Activated CD8-positive, alpha-beta memory T cell treated with anti-CD3 and anti-CD28 coated beads for 24 hours (primary cell): Measurements from ENCODE around the gene RPS6KA4.
"Not testable (repeated sequence)": the region's sequence is repeated elsewhere in the genome, so short reads cannot be mapped to it uniquely, and the experiment has no call there.

Experiments used
- DNase-seq: peaks from one replicate; pipeline ENCODE4 v3.0.0-alpha.2; 2020

RPS6KA4 gene

DNA sequence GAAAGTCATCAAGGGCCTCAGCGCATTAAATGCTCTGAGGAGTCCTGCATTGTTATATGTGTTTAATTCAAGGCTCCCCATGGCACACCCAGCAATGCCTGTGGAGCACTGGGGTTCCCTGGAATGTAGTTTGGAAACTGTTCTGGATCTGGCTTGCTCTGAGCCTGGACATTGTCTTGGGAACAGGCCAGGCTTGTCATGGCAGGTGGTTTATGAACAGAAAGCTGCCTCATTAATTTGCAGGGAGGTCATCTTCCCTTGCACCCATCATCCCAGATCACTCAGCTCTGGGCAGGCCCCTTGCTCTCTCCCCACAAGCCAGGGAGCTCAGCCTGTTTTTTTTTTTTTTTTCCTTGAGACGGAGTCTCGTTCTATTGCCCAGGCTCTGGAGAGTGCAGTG lies 32.9 kb downstream of the RPS6KA4 start:
- DNase-seq: no peak

DNA sequence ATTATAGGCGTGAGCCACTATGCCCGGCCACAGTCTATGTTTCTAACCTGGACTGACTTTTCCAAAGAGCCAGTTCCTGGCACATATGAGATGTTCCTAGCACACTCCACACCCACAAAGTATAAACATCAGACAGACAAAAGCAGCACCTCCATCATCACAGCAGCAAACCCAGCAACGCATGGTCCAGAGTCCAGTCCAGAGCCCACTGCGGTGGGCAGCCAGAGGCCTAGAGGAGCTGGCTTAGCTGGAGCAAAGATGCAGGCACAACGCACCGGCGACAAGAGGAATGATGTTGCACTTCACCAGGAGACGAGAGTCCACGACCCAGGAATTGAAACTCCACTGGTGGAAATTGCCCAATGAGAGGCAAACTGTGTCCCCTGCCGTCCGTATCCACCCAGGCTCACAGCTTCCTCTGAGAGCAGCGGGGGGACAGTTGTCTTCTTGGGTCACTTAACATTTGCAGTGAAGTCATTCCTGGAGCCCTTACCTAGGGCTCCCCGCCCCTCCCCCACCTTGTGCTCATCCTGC lies 36.6 kb downstream of the RPS6KA4 start:
- DNase-seq: no peak

DNA sequence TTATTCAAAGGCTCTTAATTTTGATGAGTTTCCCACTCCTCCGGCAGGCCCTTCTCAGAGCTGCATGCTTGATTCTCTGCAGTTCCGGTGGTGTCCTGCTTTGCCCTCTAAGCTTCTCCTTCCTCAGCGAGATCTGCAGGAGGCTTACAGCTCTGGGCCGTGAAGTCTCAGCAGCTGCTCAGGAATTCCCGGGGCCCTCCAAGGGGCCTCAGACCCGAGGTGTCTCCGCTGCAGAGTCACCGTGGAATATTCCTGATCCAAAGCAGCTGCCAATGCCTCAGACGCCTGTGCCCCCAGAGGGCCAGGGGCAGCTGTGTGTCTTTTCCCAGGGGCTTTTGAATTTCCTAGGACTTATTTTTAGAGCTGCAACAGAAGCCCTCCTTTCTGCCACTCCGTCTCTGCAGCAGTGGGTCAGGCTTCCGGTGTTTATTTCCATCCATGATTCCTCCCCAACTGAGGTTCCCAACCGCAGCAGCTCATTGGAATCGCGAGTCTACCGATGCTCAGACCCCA lies 37.2 kb downstream of the RPS6KA4 start:
- DNase-seq: no peak

DNA sequence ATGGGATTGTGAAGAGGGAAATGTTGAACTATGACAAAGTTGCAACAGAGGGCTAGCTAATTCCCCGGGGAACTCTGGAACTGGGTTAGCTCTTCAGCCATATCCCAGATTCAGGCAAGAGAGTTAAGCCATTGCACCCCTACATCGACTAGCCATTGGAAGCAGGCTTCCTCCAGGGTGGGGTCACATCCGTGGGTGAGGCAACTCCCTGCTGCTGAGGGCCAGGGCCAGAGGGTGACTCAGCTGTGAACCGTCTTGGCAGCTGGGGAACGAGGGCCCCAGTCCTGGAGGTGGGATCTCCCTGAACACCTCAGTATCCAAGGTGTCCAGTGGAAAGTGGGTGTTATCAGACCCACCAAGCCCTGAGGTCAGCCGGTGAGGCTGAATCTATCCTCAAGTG lies 41.1 kb downstream of the RPS6KA4 start:
- DNase-seq: no peak

DNA sequence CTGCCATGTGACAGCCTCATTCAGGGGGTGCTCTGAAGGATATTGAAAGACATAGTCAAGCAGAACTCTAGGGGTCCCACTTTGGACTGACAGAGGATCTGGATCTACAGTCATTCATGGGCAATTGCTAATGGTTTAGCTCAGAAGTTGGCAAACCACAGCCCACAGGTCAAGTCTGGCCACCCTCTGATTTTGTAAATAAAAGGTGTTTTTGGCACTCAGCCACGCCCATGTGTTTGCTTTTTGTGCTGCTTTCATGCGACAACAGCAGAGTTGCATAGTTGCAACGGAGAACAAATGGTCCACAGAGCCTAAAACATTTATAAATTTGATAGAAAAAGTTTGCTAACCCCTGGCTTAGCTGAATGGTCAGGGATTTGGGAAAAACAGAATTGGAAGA lies 41.7 kb downstream of the RPS6KA4 start:
- no peak for DNase-seq

DNA sequence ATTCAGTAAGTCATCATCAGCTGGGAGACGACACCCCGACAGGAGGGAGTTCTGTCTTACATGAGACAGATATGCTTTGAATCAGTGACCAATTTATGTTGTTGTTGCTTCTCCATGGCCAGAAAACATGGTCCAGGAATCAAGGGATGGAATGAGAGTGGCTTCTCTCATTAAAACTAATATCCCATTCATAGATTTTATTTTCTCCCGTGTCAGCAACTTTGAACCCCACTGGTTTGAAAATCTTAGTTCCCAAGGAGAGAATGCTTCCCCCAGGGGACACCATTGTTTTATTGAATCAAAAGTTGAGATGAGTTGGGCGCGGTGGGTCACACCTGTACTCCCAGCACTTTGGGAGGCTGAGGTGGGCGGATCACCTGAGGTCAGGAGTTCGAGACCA lies 42.8 kb downstream of the RPS6KA4 start:
- no peak for DNase-seq

DNA sequence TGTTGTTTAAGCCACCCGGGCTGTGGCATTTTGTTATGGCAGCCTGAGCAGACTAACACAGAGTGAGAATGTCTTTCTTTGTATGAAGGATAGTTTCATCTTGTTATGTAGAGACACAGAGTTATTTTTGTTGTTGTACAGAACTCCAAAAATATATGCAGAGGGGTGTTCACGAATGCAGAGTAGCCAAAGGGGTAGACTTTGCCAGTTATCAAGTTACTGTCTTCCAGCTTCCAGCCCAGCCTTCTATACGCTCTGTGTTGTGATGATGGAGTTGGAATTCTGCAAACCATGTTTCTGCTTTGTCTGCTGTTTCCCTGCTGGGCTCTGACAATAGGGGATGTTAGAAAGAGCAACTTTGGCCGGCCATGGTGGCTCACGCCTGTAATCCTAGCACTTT lies 44.1 kb downstream of the RPS6KA4 start:
- DNase-seq: no peak

DNA sequence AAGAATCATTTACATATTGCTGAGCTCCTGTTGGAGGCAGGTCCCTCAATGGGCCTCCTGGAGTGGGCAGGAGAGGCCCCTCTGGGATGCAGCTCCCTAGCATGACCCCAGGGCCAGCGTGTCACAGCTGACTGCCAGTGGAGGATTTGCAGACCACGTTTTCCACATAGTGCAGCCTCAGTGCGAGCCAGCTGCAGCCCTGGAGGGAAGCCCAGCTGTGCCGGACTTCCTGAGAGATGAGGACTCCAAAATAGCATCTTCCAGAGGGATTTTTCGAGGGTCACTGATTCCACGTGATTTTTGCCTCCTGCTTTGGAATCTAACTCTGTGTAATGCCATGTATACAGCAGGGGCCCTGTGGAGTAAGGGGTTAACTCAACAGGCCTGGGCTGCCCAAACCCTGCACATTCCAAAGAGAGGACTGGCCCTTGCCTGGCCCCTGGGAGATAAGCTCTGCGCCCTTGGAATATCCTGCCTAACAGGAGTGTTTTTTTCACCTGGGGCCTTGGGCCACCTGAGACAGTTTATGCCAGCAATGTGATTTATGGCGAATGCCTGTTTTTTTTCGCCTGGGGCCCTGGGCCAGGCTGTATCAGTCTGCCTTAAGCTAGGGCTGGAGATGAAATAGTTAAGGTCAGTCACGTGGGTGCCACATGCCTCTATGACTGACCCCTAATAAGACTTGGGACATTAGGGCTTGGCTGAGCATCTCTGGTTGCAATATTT lies 47.4 kb downstream of the RPS6KA4 start:
- no peak for DNase-seq

DNA sequence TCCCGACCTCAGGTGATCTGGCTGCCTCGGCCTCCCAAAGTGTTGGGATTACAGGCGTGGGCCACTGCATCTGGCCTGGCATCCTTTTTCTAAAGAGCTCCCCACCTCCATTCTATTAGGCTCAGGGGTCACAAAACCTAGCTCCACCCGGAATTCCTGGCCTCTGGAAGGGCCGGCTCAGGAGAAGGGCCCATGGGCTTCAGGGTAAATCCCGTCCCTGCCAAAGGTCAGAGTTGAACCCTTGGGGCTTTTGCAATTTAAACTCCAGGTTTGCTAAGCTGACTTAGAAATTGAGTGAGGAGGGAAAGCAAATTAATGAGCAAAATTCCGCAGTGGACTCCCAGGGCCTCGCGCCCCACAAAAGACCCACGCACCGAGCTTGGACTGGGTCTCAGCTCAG lies 48.3 kb downstream of the RPS6KA4 start:
- no peak for DNase-seq

DNA sequence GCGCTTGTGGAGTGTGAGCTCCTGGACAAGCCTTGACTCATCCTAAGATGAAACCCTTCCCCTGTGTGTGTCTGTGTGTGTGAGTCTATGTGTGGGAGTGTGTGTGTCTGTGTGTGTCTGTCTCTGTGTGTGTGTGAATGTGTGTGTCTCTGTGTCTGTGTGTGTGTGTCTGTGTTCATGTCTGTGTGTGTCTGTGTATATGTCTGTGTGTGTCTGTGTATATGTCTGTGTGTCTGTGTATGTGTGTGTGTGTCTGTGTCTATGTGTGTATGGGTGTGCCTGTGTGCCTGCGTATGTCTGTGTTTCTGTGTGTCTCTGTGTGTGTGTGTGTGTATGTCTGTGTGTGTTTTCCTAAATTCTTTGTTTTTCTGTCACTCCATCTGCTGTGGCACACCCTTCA lies 48.7 kb downstream of the RPS6KA4 start:
- no peak for DNase-seq

DNA sequence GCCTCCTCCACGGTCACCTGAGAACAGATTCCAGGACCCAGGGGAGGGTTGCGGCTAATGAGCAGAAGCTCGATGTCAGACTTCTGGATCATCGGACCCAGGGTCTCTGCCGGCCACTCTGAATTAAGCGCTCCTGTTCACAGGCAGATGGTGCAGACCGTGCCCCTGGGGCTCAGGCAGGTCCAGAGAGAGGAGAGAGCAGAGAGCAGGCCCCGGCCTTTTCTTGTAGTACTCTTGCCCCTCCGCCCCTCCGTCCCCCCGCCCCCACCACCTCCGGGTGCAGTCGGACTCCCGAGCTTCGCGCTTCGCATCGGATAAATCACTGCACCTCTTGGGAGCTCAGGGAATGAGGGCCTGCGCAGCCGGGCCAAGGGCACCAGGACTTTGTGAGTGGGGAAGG lies 50.3 kb downstream of the RPS6KA4 start:
- DNase-seq: no peak

DNA sequence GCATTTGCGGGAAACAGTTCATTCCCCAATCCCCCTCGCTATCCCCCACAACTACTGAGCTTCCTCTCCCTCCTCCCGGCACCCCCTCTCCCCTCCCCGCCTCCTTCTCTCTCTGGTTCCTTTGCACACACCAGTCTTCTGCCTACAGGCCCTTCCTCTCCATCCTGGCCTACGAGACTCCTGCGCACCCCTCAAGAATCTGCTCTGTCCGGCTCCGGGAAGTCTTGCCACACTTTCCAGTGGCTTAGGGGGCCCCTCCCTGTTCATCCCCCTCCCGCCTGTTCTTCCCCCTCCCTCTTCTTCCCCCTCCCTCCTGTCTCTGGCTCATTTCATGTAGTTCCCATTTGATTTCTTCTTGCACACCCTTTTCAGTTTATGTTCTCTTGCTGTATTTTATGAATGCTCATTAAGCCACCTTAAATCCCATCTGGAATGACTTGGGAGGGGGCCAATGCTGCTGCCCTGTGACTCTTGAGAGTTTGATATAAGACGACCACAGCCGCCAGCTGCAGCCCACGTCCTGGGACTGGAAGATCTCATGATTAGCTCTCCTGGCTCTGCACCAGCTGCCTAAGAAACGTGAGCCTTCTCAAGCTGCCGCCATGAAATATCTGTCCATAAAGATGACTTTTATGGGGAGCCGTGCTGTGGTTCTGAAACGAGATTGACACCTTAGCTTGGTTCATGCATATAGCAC lies 50.9 kb downstream of the RPS6KA4 start:
- no peak for DNase-seq

DNA sequence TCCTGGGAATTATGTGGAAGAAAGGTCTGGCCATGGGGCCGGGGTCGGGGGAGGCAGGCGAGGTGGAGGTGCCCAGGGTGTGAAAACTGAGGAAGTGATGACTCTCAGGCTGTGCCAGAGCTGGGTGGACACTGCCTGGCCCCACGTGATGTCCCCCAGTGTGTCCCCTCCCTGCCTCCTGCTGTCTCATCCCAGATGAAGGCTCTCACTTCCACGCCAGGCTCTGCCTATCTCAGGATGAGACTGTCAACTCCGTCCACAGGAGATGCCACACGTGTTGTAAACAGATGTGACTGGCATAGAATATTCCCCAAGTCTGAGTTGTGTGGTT lies 51.4 kb downstream of the RPS6KA4 start:
- DNase-seq: no peak

DNA sequence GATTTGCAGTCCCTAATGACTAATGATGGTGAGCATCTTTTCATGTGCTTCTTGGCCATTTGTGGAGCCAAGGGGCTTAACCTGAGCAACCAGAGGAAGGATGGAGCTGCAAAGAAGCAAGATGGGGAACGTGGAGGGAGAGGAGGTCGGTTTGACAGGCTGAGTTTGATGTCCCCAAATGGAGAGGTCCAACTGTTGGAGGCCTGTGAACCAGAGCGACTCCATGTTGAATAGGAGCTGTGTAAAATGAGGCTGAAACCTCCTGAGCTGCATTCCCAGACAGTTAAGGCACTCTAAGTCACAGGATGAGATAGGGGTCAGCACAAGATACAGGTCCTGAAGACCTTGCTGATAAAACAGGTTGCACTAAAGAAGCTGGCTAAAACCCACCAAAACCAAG lies 54.5 kb downstream of the RPS6KA4 start:
- no peak for DNase-seq

DNA sequence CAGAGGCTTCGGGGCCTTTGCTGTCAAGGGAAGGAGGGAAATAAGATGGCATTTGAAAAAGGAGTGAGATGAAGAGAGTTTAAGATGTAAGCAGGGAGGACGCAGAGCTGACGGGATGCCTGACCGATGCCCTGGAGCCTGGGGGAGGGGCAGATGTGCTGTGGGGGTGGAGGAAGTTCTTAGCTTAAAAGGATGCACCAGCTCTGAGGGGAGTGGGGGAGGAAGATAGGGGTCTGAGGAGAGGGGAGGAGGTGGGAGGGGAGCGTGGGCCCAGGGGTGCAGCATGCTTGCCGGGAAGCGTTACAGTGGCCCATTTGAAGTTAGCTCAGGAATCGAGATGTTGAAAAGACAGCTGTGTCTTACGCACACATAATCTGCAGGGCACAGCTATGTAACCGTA lies 56.3 kb downstream of the RPS6KA4 start:
- no peak for DNase-seq

DNA sequence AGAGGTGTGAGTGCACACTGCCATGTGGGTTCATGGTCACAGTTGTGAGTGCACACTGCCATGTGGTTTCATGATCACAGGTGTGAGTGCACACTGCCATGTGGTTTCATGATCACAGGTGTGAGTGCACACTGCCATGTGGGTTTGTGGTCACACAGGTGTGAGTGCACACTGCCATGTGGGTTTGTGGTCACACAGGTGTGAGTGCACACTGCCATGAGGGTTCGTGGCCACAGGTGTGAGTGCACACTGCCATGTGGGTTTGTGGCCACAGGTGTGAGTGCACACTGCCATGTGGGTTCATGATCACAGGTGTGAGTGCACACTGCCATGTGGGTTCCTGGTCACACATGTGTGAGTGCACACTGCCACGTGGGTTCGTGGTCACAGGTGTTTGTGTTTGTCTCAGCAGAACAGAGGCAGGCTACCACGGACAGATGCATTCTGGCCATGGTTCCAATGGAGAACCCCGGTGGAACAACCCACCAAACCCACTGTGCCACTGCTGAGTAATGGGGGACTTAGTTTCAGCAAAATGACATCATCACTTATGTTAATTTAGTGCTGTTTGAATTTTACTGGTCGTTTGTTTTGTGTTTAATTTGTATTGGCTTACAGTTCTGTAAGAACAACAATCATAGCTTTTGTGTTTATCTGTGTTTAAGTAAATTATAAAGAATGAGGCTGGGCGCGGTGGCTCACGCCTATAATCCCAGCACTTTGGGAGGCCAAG lies 57.2 kb downstream of the RPS6KA4 start:
- DNase-seq: no peak

DNA sequence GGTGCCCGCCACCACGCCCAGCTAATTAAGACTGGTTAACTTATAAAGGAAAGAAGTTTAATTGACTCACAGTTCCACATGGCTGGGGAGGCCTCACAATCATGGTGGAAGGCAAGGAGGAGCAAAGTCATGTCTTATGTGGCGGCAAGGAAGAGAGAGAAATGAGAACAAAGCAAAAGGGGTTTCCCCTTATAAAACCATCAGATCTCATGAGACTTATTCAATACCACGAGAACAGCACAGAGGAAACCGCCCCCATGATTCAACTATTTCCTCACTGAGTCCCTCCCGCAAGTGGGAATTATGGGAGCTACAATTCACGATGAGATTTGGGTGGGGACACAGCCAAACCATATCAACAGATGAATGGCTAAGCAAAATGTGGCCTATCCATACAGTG lies 59.3 kb downstream of the RPS6KA4 start:
- not testable (repeated sequence) for DNase-seq

DNA sequence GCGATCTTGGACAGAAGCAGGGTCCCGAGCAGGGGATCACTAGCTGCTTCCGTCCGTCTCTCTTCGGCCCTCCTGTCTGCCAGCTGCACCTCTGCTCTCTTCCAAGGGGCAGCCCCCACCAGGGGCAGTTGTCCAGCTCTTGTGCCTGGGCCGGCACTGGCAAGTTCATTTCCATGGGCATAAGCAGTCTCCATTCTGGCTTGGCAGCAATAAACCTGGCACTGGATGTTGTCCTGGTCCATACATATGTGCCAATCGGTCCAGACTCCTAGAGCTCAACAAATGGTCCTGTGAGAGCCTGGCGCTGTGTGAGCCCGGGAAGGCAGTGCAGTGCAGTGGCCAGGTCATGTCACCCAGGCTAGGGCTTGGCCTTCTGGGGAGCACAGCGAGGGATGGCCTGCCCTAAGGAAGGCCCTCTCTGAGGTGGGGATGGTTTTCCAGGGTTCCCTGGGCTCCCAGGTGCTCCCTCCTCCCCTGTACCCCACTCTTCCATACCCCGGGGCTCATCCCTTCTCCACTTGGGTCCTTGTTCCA lies 60.4 kb downstream of the RPS6KA4 start:
- DNase-seq: no peak

DNA sequence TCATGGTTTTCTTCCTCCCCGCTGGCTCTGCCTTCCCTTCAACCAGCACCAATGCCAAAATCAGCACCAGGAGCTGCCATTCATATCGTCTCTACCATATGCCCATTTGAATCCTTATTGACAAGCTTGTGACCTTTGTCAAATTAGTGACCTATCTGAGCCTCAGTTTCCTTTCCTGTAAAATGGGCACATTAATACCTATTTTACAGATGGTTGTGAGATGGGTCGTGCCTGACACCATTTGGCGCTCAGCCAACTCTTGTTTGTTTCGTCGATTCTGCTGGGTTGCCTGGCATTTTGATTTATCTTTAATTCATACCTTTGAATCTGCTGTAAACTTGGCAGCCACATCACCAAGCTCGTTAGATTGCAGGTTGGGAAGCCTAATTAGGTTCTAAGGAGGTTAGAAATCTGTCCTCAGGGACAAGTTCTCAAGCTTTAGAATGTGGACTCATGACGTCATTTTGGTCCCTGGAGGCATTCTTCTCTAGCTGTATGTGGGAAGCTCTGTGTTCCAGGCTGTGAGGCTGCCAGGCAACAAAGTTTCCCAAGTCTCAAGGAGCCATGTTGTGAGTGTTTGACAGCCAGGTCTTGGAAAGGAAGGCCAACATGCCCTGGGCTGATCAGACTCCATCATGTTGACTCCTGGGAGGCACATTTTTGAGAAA lies 61.0 kb downstream of the RPS6KA4 start:
- no peak for DNase-seq
